8988T (cell line): ENCODE results near the gene NUSAP1.
"Not testable (repeated sequence)": the region's sequence is repeated elsewhere in the genome, so short reads cannot be mapped to it uniquely, and the experiment has no call there.

Source experiments
- DNase-seq: peaks from one replicate; pipeline ENCODE4 v3.0.0; 2011

NUSAP1 gene

GRCh38 chr15:41416128-41416741, 83.6 kb downstream of the NUSAP1 start:
- no peak for DNase-seq

DNA sequence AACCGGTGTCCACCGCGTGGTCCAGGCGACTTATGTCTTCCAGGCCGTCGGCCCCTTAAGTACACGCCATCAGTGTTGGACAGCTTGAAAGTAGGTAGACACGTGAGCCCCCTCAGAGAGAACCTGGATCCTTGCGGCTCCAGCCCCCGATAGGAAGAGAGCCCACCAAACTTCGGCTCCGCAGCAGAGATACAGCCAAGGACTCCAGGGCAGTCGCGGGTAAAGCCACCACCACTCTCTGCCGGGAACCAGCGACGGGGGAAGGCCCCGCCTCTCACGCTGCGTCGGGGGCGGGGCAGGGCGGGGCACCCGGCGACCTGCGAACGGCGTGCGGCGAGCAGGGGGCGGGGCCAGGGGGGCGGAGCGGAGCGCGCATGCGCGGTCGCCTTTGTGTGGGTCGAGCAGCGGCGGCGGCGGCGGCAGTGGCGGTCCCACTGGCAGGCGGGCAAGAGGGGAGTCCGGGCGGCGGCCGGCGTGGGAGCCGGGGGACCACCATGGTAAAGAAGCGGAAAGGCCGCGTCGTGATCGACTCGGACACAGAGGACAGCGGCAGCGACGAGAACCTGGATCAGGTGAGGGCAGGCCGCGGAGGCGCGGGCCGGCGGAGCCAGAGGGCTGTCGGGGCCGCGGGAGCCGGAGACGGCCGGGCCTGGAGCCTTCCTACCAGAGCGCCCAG, 84.2 kb downstream of the NUSAP1 start, which contains the start of gene RTF1:
TSS of gene RTF1 (plus strand) at position 354 of the 676 bp plus-strand sequence. CDS start at position 375, 21 bp downstream.
- DNase-seq: peak; percentile 68

DNA sequence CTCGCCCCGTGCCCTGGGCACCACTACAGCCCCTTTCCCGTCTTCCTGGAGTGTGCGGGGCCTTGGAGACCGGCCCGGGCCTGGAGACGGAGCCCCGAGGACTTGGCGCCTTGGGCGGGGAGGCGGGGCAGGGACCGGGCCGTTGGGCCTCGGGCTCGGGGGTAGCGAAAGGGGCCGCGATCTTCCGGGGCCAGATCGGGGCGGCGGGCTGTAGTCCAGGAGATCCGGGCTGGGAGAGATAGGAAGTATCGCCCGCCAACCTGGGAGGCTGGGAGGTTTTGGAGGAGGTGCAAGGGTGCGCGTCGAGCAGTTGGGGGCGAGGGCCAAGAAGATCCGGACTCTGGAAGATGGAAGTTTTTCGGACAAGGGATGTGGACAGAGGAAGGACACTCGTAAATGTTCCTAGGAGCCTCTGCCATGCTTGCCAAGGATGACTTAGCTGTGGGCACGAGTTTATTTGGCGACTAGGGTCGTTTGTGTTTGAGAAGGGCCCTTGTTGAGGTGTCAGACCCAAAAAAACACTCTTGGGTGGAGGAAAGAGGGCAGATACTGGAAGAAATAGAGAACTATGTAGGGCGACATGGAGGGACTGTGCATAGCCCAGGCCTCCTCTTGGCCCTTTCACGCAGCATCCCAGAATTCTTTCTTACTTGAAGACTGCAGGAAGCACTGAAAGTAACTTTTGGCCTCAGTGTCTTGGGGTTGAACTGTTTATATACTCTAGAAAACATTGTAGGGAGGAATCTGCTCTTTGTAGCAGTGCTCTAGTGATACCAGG, 84.9 kb downstream of the NUSAP1 start:
- no peak for DNase-seq

- no peak for DNase-seq
Observed at GRCh38 chr15:41423979-41424659, 91.4 kb downstream of the NUSAP1 start.

DNA sequence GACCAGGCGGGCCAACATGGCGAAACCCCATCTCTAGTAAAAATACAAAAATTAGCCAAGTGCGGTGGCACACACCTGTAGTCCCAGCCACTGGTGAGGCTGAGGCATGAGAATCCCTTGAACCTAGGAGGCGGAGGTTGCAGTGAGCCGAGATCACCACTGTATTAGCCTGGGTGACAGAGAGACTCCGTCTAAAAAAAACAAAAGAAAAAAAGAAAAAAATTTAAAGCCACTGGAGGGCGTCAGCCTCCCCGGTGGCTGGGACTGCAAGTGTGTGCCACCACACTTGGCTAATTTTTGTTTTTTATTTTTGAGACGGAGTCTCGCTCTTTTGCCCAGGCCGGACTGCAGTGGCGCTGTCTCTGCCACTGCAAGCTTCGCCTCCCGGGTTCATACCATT, 92.1 kb downstream of the NUSAP1 start:
- DNase-seq: no peak

GRCh38 chr15:41425907-41426306, 93.2 kb downstream of the NUSAP1 start:
- not testable (repeated sequence) for DNase-seq

DNA sequence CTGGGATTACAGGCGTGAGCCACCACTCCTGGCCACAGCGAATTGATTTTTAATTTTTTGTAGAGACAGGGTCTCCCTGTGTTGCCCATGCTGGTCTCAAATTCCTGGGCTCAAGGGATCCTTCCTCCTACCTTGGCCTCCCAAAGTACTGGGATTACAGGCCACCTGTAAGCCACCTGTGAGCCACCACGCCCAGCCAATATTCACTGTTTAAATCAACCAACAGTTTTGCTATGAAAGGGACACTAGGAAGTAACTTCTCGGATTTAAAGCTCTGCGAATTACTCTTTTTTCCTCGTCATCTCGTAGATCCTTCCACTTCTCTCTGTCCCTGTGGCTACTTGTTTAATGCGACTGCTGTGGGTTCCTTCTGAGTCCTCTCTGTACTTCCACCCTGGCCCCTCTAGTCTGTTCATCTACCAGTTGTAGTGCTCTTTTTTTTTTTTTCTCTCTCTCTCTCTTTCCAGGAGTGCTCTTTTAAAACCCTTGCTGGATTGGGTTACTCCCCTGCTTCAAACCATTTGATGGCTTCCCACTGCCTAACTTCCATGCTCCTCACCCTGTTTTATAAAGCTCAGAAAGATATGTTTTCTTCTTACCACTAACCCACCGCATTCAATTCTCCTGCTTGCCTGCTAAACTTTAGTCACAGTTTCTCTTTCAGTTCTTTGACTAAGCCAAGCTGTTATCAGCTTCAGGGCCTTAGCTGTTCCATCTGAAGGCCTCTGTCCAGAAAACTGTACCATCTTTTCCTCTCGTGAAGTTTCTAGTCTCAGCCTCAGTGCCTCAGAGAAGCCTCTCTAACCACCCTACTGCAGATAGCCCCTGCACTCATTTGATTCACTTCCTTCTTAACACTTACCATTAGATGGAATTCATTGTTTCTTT, 96.6 kb downstream of the NUSAP1 start:
- no peak for DNase-seq
